NK-92 (cell line): Measurements from ENCODE around the gene PNMT.

Experiments used
- DNase-seq: peaks from one replicate; lab custom pipeline; 2025; ENCODE audit not compliant: unreplicated experiment; lab: John Stamatoyannopoulos, UW

The PNMT gene, protein sequence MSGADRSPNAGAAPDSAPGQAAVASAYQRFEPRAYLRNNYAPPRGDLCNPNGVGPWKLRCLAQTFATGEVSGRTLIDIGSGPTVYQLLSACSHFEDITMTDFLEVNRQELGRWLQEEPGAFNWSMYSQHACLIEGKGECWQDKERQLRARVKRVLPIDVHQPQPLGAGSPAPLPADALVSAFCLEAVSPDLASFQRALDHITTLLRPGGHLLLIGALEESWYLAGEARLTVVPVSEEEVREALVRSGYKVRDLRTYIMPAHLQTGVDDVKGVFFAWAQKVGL

DNA sequence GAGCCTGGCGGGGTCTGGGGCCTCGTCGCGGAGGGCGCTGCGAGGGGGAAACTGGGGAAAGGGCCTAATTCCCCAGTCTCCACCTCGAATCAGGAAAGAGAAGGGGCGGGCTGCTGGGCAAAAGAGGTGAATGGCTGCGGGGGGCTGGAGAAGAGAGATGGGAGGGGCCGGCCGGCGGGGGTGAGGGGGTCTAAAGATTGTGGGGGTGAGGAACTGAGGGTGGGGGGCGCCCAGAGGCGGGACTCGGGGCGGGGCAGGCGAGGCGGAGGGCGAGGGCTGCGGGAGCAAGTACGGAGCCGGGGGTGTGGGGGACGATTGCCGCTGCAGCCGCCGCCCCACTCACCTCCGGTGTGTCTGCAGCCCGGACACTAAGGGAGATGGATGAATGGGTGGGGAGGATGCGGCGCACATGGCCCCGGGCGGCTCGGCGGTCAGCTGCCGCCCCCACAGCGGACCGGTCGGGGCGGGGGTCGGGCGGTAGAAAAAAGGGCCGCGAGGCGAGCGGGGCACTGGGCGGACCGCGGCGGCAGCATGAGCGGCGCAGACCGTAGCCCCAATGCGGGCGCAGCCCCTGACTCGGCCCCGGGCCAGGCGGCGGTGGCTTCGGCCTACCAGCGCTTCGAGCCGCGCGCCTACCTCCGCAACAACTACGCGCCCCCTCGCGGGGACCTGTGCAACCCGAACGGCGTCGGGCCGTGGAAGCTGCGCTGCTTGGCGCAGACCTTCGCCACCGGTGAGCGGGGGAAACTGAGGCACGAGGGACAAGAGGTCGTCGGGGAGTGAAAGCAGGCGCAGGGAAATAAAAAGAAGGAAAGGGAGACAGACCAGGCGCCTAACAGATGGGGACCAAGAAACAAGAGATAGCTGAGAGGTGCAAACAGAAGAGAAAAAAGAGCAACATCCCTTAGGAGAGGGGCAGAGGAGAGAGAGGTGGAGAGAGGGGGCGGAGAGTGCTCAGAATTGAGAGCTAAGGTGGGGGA is at the start of gene PNMT:
Gene PNMT, plus strand, starts transcription at position 509 of the 980 bp plus-strand sequence. Its CDS starts 23 bp downstream, at position 532.
- no peak for DNase-seq

DNA sequence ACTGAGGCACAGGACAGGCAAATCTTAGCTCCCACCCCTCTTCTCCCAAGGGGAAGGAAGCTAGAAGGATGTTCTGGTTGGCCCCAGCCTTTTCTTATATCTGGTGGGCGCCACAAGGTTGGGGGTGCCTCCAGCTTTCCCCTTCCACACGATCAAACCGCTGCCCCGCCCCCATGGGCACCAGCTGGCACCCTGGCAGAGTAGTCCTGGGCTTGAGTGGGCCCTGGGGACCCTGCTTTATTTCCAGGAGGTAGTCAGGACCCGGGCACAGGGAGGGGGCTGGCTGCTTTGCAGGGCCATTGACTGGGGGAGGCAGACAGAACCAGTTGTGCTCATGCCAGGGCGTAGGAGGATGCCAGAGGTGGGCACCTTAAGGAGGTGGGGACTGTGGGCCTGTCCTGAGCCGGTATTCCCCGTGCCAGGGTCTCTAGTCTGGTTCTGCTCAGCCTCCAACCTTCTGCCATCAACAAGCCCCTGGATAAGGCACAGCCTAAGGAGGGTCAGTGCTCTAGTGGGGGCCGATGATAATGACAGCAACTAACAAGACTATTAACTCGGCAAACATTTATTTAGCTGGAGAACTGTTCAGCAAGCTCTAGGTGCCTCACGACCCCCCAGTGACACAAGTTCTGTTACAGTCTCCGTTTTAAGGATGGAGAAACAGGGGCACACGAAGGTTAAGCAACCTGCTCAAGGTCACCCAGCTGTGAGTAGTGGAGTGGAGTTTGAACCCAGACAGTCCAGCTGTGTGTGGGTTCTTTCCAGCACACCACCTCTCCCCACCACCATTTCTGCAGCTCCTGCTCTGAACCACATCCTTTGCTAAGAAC is 49.1 kb upstream of the PNMT start:
- DNase-seq, result no peak

DNA sequence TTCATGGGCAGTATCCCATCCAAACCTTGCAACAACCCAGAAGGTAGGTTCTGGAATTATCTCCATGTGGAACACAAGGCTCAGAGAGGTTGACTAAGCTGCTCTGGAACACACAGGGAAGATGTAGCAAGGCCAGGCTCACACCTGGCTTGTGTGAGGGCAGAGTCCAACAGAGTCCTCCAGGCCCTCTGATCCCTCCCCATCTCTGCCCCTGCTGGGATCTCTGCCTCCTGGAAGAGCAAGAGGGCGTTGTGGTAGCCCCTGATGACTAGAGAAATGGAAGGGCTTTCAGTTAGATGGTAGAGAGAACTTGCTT is 48.5 kb upstream of the PNMT start:
- no peak for DNase-seq

DNA sequence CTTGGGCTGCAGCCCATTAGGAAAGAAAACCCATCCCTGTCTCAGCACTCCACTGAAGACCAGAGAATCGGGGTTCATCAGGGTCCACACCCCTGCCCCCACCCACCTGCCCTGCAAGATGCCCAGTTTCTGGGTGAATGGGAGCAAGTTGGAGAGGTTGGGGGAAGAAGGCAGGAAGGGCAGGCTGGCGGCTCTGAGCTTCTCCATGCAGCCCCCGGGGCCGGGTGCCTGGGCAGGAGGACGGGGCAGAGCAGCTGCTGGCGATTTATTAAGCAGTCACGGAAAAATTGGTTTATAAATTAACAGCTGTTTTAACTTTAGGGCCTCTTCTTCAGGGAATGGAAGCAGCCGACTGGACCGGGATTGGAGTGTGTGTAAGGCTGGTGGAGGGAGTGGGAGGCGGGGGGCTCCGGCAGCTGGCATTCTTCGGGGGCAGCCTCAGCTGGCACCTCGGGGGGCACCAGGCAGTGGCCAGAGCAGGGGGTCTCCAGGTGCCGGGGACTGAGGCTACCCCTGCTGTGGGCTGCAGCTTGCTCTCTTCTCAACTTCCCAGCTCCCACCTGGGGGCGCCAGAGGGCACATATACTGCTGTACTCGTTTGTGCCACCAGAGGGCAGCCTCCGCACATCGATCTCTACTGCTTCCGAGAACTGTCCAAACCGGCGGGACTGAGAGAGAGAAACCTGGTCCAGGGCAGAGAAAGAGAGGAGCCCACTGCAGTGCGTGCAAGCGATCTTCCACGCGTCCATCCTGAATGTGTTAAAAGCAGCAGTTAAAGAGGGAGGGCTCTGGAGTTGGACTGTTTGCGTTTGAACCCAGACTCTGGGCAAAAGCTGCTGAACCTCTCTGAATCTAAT is 46.5 kb upstream of the PNMT start:
- no peak for DNase-seq

DNA sequence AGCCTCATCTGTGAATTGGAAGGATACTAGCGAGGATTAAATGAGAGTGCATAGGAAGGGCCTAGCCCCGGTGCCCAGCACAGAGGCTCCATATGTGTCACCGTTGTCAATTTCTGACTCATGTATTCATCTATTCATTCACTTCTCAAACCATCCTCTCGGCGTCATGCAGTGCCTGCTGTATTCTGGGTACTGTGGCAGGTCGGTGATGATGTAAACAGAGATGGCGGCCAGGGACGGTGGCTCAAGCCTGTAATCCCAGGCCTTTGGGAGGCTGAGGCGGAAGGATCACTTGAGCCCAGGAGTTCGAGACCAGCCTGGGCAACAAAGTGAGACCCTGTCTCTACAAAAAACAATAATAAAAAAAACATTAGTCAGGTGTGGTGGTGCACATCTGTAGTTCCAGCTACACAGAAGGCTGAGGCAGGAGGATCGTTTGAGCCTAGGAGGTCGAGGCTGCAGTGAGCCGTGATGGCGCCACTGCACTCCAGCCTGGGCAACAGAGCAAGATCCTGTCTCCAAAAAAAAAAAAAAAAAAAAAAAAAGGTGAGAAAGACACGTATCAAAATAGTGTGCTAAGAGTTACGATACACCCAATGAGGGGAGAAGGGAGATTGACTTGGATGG is 45.8 kb upstream of the PNMT start:
- no peak for DNase-seq

DNA sequence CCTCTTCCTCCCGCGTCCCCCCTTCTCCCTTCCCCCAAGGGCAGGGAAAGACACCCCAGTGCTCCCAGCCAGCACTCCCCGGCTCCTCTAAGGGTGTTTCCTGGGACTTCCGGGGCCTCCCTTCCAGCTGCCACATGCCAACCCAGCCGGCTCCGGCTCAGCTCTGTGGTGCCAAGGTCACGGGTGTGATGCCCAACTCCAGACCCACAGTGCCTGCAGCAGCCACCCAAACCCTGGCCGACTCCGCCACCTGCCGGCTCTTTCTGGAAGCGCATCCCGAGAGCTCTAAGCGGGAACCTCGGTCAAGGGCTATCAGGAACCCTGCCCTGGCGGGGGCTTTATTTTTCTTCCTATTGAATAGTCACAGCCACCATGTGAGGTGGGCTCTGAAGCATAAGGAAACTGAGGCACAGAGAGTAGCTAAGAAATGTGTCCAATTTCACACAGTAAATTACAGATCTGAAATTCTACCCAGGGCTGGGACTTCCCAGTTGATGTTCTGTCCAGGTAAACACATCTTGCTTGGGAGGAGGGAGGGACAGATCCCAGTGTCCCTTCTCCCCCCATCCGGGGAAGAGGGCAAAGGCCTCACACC is 44.8 kb upstream of the PNMT start:
- DNase-seq, result no peak

DNA sequence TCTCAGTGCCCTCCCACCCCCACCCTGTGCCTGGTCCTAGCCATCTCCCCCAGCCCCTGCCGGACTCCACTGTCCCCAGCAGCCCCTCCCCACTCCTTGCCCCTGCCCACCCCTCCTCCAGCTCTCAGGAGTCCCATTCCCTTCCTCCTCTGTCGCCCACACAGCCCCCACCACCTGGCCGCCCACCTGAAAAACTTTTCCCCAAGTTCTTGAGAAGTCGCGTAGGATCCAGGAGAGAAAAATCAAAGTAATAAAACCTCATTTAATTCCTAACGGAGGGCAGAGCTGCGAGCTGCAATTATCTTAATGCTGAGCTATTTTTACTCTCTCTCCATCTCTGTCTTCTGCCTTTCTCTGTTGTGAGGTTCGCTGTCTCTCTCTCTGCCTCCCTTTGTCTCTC is 43.9 kb upstream of the PNMT start:
- no peak for DNase-seq

DNA sequence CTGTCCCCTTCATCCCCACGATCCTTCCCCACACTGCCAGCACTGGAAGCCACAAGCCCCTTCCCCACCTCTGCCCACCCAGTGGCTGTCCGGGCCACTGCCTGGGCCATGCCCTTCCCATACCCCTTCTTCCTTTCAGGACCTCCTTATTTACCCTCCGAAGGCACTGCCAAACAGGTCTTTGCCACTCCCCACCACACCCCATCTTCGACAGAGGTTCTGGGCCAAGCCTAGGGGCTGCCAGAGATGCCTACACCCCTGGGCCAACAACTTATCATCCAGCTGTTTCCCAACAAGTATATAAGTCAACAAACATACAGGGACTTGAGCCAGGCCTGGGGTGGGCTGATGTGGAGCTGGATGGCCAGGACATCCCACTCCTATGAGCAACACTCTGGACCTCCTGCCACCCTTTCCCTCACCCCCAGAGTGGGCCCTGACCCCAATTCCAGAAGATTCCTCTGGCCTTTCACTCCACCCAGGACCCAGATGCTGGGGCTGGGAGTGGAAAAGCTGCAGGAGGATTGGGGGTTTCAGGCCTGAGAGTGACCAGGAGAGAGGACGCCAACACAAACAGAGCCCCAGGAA is 43.0 kb upstream of the PNMT start:
- no peak for DNase-seq

DNA sequence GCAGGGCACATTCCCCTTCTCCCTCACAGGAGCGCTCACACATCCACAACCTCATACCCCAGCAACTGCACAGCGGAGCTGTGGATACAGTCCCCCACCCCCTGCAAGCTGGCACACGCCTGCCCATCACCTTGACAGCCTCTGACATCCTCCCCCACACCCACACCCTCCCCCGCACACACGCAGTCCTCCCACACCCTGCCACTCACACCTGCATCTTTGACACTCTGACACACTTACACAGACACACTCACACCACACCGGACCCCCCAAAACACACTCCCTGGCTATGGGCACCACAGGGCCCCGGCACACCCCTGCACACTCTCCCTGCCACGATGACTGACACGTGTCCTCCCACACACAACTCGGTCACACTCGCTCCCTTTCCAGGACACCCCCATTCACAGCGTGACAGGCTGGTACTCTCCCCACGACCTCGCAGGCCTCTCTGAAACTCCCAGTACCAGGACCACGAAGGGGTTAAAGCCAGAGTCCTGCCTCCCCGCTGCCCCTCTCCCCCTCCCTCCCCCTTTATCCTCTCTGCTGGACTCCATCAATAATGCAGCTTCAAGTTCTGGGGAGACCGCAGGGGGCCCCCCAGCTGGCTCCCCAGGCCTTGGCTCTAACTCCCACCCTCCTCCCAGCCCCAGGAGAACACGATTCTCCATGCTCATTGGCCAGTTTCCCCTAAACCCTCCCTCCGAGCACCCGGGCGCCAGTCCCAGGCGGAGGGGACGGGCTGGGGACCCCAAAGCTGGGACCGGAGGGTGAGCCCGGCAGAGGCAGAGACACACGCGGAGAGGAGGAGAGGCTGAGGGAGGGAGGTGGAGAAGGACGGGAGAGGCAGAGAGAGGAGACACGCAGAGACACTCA is 41.8 kb upstream of the PNMT start, which contains the start of gene PPP1R1B:
Gene PPP1R1B, plus strand, starts transcription at position 782 of the 876 bp plus-strand sequence. CDS start 441 bp downstream, outside the sequence.
- DNase-seq, result no peak

DNA sequence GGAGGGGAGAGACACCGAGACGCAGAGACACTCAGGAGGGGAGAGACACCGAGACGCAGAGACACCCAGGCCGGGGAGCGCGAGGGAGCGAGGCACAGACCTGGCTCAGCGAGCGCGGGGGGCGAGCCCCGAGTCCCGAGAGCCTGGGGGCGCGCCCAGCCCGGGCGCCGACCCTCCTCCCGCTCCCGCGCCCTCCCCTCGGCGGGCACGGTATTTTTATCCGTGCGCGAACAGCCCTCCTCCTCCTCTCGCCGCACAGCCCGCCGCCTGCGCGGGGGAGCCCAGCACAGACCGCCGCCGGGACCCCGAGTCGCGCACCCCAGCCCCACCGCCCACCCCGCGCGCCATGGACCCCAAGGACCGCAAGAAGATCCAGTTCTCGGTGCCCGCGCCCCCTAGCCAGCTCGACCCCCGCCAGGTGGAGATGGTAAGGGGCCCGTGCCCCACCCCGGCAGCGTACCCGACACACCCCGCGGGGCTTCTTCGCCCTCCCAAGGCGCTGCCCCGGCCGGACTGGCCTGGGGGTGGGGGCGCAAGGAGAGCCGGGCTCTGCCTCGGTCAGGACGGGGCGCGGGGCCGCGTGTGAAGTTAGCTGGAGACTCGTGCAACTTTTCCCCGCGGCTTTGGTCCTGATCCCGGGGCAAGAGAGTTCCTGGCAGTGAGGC is 41.1 kb upstream of the PNMT start:
- no peak for DNase-seq

DNA sequence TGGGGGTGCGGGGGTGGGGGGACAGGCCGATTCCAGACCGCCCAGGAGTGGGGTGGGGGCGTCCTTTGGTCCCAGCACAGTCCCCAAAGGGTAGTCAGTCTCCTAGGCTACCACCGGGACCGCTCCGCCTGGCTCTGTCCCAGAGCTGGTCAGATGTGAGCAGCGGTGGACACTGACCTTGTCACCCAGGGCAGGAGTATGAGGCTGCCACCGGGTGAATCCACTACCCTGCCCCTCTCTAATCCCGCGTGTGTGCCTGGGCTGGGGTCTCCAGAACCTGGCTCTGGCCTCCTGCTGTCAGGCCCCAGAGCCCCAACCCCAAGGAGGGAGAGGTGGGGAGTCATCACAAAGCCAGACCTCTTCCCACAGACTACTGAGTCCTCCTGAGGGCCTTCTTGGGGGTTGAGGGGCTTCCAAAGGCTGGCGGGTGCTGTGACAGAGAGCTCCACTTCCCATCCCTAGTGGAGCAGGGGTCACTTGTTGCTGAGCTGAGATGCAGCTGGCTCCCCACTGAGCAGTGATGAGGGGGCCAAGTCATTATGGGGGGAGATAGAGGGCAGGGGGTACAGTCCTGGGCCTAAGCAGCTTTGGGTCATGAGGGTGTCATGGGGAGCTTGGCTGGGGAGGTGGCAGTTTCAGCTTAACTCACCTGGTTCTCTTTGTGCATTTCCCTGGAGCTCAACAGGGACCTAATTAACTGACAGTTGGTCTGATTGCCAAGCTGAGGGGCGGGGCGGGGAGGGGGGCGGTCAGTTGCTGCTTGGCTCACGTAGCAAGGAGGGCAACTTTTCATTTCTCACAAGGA is 40.3 kb upstream of the PNMT start:
- no peak for DNase-seq

DNA sequence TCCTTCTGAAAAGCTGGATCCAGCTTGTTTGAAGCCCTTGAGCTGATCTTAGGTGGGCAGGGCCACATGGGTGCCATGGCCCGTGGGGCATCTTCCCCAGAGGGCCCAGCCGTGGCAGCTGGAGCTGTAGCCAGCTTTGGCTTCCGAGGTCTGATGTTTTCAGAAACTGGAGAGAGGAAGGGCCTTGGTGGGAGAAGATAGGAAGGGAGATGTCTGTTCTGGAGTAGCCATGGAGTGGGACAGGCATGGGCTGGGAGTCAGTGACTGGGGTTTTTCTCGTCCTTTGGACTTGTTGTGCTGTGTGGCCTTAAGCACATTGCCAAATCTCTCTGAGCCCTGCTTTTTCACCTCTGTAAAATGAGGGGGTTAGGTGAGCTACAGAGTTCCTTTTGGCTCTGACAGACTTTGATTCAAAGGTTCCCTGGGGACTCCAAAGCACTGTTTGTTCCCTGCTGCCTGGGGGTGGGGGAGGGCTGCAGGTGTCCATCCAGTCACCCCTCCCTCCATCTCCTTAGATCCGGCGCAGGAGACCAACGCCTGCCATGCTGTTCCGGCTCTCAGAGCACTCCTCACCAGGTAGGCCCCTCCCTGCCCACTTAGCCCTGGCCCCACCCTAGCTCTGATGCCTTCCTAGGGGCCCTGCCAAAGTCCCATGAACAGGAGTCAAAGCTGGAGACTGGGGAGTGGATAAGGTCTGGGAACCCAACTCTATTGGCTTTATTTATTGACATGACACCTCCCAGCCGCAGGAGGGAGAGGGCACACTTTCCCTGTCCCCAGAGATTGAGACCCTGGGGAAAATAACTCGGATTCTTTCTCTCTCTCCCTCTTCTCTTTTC is 39.4 kb upstream of the PNMT start:
- DNase-seq, result no peak

DNA sequence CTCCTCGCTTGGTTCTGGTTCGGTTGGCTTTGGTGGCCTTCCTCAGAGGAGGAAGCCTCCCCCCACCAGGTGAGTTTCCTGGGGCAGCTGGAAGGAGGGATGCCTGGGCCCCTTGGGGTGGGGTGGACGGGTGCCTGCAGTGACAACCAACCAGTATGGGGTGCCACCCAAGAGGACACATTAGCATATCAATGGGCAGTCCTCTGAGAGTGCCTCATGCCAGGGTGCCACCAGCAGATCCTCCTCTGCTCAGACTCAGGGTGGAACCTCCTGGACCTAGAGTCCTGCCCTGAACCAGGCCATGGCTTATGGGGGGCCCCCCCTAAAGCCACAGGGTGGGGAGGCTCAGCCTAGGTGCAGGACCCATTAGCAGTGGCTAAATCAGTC is 38.8 kb upstream of the PNMT start:
- DNase-seq, result no peak

DNA sequence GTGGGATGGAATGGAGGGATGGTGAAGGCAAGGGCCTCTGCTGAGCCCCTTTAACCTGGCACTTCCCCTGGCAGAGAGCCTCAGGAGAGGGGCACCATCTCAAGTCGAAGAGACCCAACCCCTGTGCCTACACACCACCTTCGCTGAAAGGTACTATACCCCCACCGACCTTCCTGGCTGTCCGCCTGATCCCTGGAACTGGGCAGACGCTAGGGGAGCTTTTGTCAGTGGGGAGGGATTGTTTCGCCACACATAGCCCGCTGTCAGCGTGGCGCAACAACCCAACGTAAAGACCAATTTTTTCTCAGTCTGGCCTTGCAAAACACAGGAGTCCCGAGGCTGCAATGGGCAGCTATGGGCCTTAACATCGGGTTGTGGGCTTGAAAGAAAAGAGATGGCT is 38.4 kb upstream of the PNMT start:
- no peak for DNase-seq

DNA sequence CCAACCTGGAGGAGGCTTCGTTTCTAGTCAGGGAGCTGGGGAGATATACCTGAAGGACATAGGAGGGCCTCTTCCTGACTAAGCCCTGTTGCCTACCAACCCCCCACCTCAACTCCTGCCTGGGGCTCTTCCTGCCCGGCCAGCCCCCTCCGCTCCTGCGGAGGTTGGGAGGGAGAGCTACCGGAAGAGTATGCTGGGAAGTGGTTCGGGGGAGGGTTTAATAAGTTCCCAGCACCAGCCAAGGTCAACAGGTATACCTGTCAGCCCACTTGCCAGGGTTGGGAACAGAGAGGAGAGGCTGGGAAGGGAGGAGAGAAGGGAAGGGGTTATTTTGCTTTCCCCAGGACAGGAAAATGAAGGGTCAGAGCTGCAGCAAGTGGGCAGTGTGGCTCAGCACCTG is 36.9 kb upstream of the PNMT start:
- DNase-seq, result no peak
